Left renal cortex interstitium (tissue), 4 donors: Measurements from ENCODE around the gene STAB2. TPM values are rescaled to one million over a fixed set of nuclear protein-coding genes. Genes with fewer than 3 reads are reported as not detected.
"Not testable (repeated sequence)": the region's sequence is repeated elsewhere in the genome, so short reads cannot be mapped to it uniquely, and the experiment has no call there.

Experiments
- DNase-seq, 4 donors: peaks; one replicate each; pipeline ENCODE4 v3.0.0-alpha.2; 2013; ENCODE audit warnings: low read depth in 4 of 4, low spot score in 2 of 4, missing footprints in 1 of 4
- polyA plus RNA-seq, 4 donors: library from polyadenylated mRNA; unstranded; fragments of 120-200 nt; gene quantifications; one replicate each; pipeline ENCODE4 v1.2.1, GENCODE V29; 2013; ENCODE audit not compliant: insufficient read length in 4 of 4

Gene STAB2
- polyA plus RNA-seq, 4 donors = 0.55 to 1.3 (median 1.1) TPM

DNA sequence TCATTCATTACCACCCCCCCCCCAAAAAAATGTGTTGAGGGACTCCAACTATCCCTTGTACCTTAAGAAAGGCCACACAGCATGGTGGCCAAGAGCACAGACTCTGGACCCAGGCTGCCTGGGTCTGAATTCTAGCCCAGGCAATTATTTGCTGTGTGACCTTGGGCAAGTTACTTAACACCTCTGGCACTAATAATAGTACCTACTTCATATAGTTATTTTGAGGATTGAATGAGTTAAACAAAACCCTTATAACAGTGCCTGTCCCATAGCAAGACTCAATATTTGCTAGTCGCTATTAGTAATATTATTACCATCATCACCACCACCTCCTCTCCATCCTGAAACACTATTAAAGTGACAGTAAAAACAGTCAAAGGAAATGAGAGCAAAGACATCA is 216.8 kb downstream of the STAB2 start:
- no peak for DNase-seq

DNA sequence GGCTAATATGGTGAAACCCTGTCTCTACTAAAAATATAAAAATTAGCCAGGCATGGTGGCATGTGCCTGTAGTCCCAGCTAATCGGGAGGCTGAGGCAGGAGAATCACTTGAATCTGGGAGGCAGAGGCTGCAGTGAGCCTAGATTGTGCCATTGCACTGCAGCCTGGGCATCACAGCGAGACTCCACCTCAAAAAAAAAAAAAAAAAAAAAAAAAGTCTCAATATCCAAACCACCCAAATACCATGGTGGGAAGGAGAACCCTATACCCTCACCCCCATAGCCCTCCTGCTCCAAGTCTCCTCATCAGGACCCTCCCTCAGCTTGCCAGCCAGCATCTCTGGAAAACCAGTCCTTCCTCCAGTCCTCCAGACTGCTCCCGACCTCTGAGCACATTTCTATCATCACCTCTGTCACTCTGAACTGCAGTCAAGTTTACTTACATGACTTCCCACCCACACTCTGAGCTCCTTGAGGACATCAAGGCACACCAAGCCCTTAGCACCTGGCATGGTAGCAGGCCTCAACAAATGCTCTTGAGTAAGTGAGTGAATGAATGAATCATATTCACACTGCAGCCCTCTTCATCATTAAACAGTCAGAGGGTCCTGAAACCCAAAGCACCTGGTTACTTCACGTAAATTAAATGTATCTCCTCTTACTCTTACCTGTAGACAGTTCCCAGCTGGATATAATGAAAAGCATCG is 218.7 kb downstream of the STAB2 start:
- DNase-seq = no peak

DNA sequence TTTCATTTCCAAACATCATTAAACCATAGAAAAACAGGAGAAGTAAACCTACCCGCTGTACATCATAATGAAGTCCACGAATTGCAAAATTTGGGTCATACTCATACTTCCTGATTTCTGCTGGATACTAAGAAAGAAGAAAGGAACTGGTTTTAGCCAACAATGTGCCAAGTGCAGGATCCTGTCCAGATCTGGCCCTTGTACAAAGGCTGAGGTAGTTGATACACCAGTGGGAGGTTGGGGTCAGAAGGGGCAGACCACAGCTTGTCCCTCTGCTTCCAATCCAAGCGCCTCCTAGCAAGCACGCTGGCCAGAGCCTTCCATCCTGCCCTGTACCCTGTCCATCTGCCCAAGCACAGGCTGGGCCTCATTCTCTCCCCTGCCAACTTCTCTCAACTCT is 219.7 kb downstream of the STAB2 start:
- no peak for DNase-seq

DNA sequence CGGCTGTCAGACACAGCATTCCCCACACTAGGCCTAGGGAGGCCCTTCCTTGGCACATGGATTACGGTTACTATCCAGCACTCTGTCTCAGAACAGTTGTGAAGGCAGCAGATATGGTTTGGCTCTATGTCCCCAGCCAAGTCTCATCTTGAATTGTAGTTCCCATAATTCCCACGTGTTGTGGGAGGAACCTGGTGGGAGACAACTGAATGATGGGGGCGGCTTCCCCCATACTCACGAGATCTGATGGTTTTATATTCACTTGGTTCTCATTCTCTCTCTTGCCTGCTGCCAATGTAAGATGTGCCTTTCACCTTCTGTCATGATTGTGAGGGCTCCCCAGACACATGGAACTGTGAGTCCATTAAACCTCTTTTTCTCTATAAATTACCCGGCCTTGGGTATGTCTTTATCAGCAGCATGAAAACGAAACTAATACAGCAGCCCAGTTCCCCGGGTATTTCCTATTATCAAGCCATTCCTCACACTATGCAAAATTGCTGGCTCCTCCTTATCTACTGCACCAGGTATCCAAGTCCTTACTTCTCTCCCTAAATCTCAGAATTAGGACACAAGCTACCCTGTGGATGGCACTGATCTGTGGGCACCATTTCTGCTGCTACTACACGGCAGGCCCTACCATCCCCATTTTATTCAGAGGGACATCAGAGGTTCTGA is 220.6 kb downstream of the STAB2 start:
- no peak for DNase-seq

DNA sequence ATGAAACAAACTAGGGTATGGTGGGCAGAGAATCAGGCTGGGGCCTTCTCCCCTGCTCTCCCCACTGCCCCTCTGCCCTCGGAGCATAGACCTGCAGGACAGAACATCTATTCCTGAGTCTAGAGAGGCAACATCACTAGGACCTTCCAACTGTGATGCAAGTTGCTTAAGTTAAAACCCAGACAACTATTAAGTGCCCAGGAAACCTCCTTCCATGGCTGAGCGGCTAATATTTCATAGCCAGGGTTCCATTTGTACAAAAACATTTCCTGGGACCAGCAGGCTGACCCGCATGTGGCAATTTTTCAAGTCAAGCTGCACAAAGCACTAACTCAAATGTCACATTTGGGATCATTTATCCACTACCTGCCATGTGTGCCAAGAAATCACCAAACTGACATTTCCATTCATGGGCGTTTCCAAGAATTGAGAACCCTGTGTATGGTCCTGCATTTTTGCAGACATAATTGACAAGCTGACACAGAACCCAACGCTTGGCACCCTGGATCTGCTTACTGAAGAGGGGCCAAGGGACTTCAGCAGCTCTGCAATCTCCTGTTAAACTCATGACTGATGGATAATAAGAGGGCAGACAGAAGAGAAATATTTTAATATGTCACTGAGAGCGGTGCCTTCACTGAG is 221.3 kb downstream of the STAB2 start:
- no peak for DNase-seq

DNA sequence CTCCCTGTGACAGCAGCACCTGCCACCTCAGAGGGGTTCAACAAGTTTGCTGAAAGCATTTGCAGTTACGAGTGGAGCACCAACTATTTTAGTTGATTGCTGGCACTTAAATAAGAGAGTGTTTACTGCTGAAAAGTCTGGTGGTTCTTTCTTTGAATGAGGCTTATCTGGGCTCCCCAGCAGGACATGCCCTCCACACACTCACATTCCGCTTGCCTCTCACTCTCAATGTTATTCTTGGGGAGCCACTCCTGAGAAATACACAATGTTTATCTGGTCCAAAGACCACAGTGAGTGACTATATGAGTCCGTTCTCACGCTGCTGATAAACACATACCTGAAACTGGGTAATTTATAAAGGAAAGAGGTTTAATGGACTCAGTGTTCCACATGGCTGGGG is 222.1 kb downstream of the STAB2 start:
- no peak for DNase-seq

DNA sequence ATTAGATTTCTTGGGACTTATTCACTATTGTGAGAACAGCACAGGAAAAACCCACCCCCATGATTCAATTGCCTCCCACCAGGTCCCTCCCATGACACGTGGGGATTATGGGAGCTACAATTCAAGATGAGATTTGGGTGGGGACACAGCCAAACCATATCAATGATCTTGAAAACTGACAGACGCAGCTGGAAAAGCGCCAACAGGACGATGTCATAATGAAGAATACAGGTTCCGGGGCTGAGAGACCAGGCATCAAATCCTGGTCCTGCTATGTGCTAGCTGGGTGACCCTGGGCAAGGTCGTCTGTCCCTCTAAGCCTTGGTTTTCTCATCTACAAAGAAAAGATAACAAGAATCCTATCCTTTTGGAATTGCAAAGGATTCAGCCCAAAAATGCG is 222.6 kb downstream of the STAB2 start:
- not testable (repeated sequence) for DNase-seq

DNA sequence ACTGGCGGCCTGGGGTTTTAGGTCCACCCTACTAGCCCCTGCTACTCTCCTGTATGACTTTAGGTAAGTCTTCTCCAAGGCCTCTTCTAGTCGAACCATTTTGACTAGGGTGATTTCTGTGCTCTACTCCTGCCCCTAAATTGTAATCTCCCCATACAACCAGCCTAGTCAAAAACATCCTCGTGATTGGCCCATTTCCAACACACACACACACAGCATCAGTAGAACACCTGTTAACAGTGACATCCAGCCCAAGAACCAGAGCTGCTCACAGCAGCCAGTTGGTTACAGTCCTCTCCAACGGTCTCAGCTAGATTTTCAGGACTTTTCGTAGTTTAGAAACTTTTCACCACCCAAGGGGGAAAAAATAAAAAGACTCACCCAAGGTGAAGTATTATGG is 223.0 kb downstream of the STAB2 start:
- no peak for DNase-seq

DNA sequence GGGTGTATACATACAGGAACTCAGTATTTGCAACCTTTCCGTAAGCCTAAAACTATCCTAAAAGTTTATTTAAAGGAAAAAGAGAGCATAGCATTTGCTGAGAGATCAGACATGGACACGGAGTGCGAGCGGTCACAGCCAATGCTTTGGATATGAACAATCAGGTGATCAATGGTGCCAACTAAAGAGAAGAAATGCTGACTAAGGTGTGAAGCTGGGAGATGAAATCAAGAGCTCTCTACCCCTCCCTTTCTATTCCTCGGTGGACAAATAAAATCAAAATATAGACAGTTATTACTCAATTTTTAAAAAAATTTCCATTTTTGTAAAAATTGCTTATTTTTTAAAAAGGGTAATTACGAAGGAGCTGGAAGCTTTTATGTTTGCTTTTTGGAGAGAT is 224.7 kb downstream of the STAB2 start:
- no peak for DNase-seq

DNA sequence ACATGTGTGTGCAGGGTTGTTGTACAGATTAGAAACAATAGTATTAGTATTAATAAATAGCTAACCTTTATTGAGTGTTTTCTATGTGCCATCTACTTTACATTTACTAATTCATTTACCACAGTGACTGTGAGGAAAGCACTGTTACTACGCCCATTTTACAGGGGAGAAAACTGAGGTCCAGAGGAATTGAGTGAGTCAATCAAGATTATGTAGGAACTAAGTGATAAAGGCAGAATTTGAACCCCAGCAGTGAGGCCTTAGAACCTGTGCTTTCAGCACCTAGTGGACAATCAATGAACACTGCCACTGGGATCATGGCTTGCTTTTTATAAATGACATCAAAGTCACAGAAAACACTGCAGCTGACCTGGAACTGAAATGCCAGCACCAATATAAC is 225.7 kb downstream of the STAB2 start:
- DNase-seq = no peak

DNA sequence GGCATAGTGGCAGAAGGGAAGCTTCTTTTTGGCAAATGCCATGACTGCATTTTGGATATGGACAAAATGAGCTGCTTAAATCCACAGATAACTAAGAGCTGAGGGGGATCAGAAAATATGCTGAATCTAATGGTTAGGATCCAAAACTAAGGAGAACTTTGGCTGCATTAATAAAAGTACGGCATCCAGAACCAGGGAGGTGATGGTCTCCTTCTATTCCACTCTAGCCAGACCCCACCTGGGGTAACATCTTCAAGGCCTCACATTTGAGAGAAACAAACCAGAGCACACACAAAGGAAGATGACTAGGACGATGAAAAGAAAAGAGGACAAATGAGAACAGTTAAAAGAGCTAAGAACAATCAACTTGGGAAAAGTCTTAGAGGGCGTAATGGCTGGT is 226.4 kb downstream of the STAB2 start:
- DNase-seq = no peak

DNA sequence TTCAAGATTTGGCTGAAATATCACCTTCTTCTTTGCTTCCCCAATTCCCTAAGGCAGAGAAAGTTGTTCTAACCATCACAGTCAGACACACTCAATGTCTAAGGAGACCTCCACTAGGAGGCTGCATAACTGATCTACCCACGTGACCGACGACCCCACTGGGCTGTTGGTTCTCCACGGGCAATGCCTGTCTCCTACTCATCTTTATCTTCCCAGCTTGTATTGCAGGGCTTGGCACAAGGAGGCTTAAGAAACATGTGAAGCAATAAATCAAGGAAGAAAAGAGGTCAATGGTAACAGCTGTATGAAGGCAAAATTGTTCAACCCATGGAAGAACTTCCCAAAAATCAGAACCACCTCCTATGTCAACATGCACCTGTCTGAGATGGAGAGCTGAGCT is 226.9 kb downstream of the STAB2 start:
- no peak for DNase-seq

DNA sequence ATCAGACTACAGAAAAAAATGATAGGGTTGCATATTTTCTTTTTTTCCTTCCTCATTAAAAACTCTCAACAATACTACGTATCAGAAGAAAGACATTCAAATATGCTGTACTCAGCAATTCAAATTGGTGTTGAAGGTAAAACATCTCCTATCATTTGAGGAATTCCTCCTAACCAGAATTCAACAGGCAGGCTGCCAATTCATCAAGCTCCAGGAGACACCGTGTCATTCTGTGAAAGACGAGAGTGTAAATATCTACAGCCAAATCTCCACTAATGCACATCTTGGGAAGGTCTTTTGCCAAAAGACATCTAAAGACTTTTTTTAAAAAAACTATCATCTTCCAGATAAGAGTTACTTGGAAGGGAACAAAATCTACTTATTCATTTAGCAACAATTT is 227.4 kb downstream of the STAB2 start:
- no peak for DNase-seq

Other genes with a start within 250 kb of the STAB2 start
- gene C12orf42, start 91.3 kb upstream of the STAB2 start, polyA plus RNA-seq = under 1 TPM in 3 of 4 donors, not detected in 1; 0.09 to 0.38 (median 0.20) TPM